COR-L47 (cell line): ENCODE results near the gene CBFB.
"Not testable (repeated sequence)": the region's sequence is repeated elsewhere in the genome, so short reads cannot be mapped to it uniquely, and the experiment has no call there.

Experiments
- DNase-seq: peaks from one replicate; lab custom pipeline; 2025; lab: John Stamatoyannopoulos, UW

The CBFB gene

DNA sequence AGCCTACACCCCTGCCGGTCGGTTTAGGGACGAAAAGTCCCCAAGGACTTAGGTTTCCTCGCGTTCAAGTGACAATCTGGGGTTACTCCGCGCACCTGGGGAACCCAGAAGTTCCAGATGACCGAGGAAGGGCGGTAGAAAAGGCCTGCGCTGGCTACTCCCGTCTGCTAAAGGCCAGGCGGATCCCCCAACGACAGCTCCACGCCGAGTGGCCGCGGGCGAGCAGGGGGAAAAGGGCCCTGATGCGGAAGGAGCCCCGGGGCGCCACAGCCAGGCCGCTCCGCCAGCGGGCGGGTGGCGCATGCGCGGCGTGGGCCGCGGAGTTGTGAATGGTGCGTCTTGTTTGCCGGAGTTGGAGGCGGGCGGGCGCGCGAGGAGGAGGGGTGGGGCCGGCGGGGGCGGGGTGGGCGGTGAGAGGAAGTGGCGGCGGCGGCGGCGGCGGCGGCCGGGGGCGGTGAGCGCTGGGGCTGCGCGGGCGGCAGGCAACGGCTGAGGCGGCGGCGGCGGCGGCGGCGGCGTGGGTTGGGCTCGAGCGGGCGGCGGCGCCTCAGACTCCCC is at the start of gene CBFB:
TSS of gene CBFB (plus strand) at position 454 of the 558 bp plus-strand sequence. CDS start 259 bp downstream, outside the sequence.
- DNase-seq = peak; percentile 86

DNA sequence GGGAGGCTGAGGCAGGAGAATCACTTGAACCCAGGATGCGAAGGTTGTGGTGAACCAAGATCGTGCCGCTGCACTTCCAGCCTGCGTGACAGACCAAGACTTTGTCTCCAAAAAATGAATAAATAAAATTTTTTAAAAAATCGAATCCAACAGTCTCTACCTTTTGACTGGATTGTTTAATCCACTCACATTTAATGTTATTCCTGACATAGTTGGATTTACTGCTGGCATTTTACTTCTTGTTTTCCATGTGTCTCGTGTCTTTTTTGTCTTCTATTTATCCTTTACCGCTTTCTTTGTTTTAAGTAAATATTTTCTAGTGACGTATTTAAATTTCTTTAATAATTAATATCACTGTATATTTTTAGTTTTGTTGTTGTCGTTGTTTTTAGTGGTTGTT is 45.9 kb upstream of the CBFB start:
- no peak for DNase-seq

DNA sequence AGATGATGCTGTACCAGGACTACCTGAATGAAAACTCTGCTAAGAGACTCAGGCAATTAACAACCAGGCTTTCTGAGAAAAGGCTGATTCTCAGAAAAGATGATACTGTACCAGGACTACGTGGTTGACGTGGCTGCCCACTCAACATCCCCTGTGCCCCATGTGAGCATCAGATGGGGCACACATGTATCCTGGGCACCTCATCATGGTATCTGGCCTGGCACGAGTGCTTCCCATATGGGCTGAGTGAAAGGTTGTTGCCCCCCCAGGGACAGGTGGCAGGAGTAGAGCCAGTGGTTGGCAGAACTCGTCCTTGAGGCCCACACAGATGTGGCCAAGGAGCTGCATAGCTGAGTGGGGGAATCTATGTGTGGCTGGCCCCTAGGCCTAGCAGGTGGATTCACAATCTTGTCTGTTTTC is 44.0 kb upstream of the CBFB start:
- no peak for DNase-seq

DNA sequence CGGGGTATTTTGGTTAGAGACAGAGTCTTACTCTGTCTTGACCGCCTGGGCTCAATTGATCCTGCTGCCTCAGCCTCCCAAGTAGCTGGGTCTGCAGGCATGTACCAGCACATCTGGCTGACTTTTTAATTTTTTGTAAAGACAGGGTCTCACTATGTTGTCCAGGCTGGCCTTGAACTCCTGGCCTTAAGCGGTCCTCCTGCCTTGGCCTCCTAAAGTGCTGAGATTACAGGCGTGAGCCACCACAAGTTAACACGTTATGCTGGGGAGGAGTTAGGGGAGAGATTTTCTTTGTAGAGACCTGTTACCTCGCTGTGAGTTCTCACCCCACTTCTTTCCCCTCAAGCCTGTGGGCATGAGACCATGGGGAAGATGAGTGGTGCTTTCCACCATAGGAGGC is 42.4 kb upstream of the CBFB start:
- no peak for DNase-seq

DNA sequence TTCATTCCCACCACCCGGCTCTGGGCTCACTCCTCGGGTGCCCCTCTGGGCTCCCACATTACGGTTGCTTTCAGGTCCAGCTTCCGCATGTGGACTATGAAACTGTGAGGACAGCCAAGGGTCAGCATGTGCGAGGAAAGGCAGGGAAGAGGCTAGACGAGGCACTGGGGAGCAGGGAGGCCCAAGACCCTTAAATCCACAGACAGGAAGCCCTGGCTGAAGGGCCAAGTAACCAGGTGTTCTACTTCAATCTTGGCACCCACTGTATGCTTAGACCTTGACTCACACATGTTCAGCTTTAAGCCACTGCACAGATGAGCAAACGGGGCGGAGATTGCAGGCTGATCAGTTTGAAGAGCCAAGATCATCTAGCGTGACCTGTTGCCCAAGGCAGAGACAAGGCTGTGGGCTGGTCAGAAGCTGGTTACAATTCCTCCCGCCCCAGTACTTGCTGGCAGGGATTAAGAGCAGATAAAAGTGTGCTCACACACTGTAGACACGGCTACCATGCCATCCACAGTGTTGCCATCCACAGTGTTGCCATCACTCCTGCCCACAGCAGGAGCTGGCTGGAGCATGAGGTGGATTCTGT is 40.7 kb upstream of the CBFB start, which contains the start of gene CES4A:
TSS of gene CES4A (plus strand) at position 393 of the 592 bp plus-strand sequence. CDS start at position 577, 184 bp downstream.
- DNase-seq = no peak

DNA sequence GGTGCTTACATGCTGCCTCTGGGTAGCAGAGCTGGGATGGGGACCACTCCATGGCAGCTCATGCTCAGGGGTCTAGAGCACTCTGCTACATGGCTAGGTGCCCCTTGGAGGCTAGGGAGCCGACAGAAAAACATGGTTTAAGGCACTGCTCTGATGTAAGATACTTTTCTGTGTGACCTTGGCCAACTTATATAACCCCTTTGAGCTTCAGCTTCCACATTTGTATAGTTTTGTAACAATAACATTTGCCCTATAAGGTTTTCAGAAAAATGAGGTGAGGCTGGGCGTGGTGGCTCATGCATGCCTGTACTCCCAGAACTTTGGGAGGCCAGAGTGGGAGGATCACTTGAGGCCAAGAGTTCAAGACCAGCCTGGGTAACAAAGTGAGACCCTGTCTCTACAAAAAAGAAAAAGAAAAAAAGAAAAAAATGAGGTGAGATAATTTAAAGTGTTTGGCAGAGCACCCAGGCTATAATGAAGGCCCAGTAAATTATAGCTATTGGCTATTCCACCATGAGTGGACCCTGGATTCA is 37.3 kb upstream of the CBFB start:
- no peak for DNase-seq

DNA sequence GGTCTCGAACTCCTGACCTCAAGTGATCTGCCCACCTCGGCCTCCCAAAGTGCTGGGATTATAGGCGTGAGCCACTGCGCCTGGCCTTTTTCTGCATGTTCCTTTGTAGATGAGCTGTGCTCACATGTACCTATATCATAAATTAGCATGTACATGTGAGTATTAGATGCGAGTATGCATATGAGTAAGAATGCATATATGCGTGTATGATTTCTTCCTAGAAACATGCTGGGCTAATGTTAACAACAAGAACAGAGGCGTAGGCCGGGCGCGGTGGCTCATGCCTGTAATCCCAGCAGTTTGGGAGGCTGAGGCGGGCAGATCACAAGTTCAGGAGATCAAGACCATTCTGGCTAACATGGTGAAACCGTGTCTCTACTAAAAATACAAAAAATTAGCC is 35.4 kb upstream of the CBFB start:
- DNase-seq = not testable (repeated sequence)

DNA sequence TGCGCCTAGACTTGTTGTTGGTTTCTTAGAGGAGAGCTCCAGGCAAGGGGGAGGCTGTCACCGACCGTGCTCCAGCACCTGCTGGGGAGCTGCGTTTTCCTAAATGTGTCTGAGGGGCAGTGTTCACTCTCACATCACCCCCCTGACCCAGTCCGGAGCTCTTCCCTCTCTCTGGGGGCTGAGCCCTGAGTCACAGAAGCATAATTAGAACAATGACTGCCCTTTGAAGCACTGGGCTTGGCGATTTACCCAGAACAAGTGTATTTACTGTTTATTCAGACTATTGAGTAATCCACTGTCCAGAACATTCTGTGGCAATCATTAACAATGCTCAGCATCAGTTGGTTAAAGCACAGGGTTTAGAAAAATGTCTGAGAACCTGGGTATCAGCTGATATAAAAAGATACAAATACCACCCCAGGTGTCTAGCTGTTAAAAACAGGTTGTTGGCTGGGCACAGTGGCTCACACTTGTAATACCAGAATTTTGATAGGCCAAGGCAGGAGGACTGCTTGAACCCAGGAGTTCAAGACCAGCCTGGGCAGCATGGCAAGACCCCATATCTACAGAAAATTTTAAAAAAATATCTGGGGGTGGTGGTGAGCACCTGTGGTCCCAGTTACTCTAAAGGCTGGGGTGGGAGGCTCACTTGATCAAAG is 32.5 kb upstream of the CBFB start:
- DNase-seq = no peak

DNA sequence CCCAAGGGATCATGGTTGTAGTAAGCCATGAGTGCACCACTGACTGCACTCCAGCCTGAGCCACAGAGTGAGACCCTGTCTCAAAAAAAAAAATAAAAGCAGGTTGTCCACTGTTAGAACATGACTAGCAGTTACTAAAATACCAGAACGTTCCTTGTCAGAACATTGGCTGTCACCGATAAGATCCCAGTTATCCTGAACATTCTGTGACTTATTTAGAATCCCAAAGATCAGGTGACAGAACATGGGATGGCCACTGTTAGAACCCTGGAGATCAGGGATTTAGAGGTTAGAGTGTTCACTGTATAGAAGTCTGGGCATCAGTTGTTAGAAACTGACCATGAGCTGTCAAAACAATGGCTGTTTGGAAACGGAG is 32.0 kb upstream of the CBFB start:
- DNase-seq = no peak

DNA sequence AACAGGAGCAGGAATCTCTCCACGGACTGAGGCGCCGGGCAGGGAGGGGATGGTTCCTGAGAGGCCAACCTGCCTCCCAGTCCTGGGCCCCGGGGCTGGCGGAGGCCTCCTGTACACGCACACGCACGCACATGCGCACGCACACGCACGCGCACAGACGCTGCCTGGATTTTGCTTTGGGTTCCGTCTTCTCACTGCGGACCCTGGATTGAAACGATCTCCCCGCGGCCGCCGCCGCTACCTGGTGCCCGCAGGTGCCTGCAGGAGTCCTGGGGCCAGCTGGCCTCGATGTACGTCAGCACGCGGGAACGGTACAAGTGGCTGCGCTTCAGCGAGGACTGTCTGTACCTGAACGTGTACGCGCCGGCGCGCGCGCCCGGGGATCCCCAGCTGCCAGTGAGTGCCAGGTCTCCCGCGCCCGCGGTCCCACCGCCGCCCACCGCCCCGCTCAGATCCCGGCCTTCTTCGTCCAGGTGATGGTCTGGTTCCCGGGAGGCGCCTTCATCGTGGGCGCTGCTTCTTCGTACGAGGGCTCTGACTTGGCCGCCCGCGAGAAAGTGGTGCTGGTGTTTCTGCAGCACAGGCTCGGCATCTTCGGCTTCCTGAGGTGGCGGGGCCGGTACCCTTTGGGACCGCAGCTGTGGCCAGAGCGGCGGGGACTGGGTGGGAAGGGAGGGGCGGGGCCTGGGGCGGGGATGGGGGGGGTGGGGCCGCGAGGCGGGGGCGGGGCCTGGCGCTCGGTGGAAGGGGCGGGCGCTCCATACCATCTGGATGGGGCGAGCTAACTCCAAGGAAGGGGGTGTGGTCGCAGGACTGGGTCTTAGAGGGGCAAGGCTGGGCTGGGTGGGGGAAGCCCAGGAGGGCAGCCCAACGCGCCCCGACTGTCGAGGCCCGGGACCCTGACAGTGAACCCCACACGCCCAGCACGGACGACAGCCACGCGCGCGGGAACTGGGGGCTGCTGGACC is 28.3 kb upstream of the CBFB start:
- peak; percentile 66 for DNase-seq

DNA sequence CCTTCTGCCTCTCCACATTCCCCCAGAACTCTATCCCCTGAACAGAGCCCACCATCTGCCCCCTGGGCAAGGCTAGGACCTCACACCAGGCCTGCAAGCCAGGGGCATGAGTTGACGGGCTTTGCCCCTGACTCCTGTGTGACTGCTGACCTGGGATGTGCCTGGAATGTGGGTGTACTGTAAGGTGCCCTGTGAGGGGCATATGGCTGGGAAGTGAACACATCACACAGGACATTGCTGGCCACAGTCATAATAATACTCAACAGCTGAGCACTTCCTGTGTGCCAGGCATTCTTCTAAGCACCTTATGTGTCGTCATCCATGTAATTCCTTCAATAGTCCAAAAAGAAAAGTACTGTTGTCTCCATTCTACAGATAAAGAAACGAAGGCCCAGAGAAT is 27.2 kb upstream of the CBFB start:
- no peak for DNase-seq

DNA sequence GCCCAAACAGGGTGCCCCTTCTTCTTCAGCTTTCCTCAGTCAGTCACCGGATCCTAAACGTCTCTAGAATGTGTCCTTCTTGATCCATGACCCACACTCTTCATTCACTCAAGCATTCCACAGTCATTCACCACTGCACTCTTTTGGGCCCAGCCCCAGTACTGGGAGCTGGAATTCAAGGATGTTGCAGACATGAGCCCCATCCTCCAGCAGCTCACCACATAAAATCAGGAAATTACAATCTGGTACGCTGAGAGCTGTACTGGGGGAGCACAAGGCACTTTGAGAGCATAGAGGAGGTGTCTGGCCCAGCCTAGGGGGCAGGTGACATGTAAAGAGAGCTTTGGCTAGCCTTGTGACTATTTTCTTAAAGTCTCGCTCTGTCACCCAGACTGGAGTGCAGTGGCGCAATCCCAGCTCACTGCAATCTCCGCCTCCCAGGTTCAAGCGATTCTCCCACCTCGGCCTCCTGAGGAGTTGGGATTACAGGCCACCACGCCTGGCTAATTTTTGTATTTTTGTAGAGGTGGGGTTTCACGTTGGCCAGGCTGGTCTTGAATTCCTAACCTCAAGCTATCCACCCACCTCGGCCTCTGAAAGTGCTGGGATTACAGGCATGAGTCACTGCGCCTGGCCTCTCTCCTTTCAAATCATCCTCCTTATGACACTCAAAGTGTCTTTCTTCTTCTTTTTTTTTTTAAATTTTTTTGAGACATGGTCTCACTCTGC is 21.9 kb upstream of the CBFB start:
- DNase-seq = no peak

DNA sequence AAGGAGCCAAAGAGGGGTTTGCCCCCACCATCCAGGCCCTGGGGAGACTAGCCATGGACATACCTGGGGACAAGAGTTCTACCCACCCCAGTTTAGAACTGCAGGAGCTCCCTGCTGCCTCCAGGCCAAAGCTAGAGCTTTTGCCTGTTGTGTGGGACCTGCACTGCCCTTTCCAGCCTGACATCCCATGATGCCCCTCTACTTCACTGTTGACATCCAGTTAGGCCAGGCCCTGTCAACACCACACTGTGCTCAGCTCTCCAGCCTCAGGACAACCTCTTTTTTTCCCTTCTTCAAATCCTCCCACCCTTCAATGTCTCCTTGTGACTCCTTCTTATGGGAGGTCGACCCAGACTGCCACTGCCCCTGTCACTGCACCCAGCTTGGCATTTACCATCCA is 19.8 kb upstream of the CBFB start:
- DNase-seq = no peak

DNA sequence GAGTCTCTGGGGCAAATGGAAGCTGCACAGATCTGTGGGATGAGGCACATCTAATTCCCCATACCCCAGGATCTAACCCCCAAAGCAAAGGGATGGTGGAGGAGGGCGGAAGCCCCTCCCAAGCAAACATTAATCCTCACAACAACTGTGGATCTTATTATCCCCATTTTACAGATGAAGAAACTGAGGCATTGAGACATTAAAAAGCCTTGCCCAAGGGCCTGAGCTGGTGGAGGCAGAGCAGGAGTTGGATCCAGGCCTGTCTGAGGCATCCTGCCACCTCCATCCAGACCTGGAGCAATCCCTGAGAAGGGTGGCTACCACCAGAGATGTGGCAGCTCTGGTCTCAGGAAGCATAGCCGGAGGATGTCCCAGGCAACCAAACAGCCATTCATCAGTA is 17.7 kb upstream of the CBFB start:
- DNase-seq = no peak

DNA sequence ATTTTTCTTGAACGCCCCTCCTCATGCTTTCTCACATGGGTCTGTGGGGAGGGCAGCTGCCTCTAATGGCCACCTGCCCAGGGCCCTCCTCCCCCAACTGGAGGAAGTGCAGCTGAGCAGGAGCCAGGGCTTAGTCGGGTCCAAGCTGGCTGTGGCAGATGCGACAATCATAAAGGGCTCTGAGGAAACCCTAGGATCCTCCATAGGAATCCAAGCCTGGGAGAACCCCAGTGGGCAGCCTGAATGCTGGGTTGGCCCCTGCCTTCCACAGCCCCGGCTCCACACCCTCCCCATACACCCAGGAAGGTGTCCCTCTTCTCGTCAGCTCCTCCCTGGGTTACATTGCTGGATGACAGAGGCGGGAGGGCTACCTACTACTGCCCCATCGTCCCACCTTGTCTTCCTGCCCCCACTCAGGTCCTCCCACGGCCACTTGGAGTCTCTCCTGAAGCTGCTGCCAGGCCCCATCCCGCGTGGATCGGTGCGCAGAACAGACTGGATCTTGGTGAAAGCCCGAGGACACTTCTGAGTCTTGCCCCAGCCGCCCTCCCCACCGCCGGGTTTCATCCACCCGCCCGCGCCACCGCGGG is 15.6 kb upstream of the CBFB start:
- peak; percentile 15 for DNase-seq

DNA sequence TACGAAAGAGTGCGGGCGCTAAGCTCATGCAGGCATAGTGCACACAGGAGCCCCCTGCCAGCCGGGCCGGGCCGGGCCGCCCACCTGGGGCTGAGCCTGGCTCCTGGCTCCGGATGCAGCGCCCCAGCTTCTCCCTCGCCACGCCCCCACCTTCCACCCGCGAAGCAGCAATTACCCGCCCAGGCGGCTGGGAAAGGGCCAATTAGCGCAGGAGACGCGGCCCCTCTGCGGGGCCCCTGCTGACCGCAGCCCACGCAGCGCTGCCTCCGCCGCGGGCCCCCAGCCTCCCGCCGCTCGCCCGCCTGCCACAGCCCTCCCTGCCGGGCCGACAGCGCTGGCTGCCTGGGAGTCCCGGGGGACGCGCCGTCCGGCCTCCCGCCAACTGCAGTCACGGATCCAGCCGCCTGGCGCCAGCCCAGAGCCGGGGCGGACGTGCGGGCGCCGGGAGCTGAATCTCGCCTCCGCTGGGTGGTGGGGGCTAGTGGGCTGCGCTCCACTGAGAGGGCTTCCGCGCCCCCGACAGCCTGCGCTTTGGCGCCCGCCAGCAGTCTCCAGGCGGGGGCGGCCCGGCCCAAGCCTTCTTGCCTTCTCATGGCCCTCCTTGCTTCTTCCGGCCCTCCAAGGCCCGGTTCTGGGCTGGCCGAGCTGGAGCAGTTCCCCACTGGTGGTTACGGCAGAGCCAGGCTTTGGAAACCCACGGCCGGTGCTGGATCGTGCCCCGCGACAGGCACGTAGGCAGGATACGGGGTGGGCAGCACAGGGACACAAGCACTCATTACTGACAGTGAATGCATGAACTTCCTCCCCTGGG is 14.9 kb upstream of the CBFB start:
- DNase-seq = peak; percentile 81

DNA sequence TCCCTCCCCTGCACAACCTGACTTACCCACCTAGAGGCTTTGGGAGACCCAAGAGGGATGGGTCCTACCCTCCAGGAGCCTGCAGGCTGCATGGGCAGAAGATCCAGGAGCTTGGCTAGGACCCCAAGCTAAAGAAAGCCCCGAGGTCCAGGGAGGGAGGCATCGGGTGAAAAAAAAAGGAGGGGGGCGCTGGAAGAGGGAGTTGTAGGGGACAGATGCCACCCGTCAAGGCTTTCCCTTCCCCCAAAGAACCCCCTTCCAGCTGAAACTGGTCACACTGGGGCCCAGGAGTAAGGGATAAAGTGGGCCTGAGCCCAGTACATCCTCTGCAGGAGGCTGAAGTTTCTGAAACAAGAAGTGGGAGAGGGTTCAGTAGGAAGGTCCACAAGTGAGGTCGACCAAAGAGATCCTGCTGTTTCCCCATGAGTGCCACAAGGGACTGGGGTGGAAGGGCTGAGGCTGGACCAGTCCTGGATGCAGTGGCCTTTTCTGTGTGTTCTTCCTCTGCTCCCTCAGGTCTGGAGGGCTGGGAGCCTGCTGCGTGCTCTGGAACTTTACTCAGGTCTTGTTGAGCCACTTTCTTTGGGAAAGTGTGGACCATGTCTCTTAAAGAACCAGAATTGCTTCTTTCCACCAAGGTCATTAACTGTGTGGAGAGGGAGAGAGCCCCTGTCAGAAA is 14.2 kb upstream of the CBFB start:
- no peak for DNase-seq

DNA sequence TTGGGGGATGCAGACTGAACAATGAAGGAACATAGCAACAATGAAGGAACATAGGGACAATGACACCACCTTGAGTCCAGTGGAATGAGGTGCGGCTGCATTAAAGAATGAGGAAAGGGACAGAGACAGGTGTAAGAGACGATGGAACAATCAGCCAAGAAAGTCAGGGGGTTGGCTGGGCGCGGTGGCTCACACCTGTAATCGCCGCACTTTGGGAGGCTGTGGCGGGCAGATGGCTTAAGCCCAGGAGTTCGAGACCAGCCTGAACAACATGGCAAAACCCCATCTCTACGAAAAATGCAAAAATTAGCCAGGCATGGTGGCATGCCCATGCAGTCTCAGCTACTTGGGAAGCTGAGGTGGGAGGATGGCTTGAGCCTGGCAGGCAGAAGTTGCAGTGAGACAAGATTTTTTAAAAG is 13.6 kb upstream of the CBFB start:
- DNase-seq = no peak

DNA sequence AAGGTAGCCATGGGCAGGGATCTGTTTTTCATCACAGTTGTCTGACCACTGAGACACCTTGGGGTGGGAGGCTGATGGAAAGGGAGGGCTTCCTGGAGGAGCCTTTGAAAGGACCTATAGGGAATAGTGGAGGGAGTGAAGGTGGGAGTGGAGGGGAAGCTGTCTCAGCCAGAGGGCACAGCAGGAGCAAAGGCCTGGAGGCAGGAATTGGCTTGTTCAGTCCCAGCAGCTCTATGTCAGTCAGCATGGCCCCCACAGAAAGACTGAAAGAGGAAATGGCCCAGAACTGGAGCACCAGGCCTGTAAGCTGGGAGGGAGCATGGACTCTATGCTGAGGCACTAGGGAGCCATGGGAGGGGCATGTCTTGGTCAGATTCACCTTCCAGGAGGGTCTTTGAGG is 12.8 kb upstream of the CBFB start:
- DNase-seq = no peak
